Stimulated activated CD4-positive, alpha-beta T cell treated with anti-CD3 and anti-CD28 coated beads, Interleukin-1b, Interleukin-23, amount 100 ng/mL, for 24 hours (primary cell): Measurements from ENCODE around the gene ITK.

ENCODE experiments used
- DNase-seq, 4 experiments: peaks; one replicate each; pipeline ENCODE4 v3.0.0-alpha.2; 2020; ENCODE audit warnings: low read depth in 4 of 4, low spot score in 1 of 4

ITK gene

DNA sequence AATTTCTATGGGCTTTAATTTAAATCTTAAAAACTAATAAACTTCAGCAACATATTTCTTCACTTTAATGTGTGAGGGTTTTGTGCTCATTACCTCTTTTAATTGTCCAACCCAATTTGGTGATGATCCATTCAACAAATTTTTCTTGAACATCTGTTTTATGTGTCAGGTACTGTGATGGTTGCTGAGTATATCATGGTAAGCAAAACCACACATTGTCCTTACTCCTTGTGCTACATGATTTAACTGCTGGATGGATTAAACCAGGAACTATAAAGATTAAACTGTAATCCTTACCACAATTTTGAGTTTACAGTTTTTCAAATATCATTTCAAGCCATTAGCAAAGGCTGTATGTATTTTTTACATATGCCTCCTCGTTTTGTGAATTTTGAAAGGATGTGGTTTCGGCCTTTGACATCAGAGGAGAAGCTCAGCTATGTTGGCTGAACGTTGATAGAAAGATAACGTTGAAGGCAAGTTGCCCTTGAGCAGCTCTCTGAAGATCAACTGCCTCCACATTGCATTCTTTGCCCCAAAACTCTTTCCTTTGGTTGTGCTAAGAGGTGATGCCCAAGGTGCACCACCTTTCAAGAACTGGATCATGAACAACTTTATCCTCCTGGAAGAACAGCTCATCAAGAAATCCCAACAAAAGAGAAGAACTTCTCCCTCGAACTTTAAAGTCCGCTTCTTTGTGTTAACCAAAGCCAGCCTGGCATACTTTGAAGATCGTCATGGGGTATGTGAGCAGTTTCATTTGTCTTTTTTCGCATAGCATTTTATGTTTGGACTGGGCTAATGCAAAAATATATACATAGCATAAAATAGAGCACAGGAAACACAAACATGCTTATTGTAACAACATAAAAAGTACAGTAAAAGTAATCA lies at the start of gene ITK:
TSS of gene ITK (plus strand) at position 467 of the 891 bp plus-strand sequence. CDS start at position 605, 138 bp downstream.
- no peak for DNase-seq

DNA sequence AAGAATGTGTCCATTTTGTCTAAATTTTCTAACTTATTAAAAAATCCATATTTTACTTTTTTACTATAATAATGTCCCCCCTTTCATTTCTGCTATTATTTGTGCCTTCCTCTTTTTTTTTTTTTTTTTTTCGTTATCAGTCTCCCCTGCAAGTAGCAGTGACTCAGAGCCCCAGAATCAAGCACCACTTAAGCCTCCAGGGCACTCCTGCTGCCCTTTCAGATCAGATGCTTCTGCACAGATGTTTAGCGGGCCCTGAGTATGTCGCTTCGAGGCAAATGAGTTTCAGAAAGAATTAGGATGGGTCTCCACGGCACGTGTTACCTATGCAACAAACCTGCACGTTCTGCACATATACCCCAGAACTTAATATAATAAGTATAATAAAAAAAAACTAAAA lies 49.7 kb upstream of the ITK start:
- DNase-seq, result no peak

DNA sequence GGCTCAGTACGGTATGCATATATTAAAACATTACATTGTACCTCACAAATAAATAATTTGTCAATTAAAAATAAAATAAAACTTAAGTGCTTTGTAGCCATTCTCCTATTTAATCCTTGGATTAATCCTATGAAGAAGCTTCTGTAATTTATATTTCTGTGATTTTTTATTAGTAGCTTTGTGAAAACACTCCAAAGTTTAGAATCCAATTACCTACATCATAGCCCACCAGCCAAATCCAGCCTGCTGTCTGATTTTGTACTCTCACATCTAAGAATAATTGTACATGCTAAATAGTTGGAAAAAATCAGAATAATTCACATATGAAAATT lies 48.4 kb upstream of the ITK start:
- no peak for DNase-seq

DNA sequence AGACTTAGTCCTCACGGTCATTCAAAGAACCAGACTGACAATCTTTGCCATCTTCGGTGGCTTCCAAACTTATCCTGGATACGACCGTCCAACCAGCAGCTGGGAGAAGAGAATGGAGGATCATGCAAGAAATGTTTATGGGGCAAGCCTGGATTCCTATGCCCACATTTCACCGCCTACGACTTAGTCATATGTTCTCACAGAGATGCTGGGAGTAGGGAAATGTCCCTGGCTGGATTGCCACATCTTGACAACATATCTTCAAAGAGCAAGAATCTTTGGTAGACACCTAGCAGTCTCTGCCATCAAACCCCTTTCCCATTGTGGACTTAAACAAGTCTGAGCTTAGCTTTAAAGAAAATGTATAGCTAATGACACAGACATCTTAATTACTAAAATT lies 42.9 kb upstream of the ITK start:
- no peak for DNase-seq

DNA sequence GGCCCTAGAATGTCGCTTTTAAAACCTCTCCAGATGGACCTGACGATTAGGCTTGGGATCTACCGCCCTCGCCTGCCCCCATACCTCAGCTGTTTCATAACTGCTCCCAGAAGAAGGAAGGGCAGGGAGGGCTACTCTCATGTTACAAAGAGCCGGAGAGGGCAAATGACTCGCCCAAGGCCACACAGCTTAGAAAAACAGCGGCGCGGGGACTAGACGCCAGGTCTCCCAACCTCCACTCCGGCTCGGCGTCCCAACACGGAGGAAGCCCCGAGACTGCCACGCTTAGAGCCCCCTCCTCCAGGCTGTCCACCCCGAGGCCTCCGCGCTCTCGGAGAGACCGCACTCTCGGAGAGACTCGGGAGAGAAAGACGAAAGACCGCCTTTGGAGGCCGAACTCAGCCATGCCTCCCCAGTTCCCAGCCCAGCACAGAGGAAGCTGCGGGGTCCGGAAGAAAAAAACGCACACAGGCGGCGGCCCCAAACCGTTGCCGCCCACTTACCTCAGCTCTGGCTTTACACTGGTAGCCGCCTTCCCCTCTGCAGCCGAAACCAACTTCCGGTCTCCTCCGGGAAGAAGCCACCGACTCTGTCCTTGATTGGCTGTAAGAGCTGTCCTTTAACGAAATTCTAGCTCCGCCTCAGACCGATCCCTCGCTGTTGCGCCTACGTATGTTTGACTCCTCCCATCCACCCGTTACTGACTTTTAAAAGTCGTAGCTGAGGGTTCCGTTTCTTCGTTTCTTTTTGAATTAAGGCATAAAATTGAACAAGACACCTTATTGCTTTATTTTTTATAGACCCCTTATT lies 38.1 kb upstream of the ITK start, which contains the start of gene MED7:
TSS of gene MED7 (minus strand) at position 549 of the 810 bp plus-strand sequence. CDS start 3,434 bp downstream, outside the sequence.
- DNase-seq, result peak; percentile 68 to 89 (median 74)

DNA sequence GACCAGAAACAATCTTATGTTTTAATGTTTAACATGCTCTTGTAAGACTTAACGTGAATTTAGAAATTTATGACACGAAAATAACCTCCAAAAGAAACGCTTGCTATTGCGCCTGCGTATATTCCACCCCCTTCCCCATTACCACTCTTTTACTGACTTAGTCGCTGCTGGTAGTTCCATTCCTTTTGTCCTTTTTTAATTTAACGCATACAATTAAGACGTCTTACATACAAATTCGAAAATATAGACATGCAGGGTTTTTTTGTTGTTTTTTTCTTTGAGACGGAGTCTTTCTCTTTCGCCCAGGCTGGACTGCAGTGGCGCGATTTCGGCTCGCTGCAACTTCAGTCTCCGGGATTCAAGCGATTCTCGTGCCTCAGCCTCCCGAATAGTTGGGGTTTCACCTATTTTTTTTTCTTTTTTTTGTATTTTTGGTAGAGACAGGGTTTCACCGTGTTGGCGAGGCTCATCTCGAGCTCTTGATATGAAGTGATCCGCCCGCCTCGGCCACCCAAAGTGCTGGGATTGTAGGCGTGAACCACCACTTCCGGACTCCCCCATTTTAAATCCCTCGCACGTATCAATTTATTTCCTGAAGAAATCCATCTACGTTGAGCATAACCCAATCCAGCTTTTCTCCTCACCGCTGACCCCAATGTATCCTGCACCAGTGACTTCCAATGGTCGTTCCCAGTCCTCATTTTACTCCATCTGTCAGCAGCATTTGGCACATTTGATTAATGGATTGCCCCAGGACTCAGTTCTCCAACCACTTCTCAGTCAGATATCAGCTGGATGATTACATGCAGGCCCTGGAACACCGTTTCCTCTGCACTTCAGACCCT lies 37.3 kb upstream of the ITK start:
- peak in 2 of 4 experiments; percentile 24 to 45 for DNase-seq

DNA sequence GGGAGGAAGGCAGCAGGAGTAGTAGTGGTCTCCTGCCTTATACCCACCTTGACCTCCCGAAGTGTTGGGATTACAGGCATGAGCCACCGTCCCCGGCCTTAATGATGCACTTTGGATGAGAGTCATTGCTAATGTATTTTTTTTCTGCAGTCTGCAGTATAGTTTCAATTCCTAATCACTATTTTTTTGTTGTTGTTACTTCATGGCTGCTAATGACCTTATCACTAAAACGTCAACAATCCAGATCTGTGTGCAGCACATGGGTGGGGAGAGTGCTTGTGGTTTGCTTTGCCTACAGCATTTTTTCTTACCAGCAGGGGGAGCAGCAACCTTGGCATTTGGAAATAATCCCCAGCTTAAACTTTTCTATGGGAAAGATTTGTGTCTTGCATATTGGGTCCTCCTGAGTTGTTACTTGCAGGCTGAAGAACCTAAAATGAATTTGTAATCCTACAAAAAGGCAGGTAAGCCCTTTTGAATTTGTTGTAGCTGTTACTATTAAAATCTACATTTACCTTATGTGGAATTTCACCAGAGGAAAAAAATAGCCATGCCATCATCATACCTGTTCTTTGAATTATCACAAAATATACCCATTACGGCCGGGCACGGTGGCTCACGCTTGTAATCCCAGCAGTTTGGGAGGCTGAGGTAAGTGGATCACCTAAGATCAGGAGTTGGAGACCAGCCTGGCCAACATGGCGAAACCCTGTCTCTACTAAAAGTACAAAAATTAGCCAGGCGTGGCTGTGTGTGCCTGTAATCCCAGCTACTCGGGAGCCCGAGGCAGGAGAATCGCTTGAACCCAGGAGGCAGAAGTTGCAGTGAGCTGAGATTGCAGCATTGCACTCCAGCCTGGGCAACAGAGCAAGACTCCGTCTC lies 31.7 kb upstream of the ITK start:
- peak; percentile 66 to 74 (median 70) for DNase-seq

DNA sequence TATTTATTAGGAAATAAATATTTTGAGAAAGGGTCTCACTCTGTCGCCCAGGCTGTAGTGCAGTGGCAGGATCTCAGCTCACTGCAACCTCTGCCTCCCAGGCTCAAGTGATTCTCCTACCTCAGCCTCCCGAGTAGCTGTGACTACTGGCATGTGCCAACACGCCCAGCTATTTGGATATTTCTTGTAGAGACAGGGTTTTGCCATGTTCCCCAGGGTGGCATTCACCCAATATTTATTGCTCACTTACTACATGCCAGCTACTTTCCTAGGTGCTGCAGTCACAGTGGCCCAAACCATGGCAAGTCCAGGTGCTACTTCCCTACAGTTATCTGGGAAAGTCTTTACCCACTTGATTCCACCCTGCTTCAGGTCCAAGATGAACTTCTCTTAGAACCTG lies 29.6 kb upstream of the ITK start:
- DNase-seq, result no peak

DNA sequence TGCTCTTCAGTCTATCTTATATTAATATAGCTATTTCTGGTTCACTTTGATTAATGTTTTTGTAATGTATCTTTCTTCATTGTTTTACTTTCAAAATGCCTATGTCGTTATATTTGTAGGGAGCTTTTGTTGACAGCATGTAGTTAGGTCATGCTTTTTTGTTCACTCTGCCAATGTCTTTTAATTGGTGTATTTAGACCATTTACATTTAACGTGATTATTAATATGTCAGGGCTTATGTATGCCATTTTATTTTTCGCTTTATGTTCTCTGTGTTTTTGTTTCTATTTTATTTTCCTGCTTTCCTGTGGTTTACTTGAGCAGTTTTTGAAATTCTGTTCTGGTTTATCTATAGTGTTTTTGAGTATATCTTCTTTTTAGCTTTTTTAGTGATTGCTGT lies 25.3 kb upstream of the ITK start:
- DNase-seq, result no peak

DNA sequence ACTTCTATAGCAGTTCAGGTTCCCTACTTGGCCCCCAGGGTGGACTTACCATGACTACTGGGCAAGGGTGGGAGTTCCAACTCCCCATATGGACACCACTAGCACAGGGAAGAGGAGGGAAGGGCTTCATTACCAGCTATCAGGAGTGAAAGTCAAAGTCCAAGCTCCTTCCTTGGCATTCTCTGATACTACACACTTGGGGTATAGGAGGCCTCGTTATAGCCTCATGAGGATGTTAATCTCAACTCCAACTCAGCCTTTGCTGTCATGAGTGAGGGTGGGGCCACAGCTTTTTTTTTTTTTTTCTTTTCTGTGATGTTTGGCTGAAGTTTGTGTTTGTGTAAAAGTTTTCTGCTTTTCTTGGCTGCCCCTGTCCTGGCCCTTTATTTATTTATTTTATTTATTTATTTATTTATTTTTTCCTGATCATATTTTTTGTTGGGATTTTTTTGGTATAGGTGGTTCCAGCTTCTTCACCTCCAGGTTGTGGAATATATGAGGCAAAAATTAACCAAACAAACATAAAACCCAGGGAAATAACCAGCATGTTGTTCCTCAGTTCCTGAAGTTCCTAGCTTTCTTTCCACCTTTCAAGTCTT lies 23.2 kb upstream of the ITK start:
- DNase-seq, result no peak

DNA sequence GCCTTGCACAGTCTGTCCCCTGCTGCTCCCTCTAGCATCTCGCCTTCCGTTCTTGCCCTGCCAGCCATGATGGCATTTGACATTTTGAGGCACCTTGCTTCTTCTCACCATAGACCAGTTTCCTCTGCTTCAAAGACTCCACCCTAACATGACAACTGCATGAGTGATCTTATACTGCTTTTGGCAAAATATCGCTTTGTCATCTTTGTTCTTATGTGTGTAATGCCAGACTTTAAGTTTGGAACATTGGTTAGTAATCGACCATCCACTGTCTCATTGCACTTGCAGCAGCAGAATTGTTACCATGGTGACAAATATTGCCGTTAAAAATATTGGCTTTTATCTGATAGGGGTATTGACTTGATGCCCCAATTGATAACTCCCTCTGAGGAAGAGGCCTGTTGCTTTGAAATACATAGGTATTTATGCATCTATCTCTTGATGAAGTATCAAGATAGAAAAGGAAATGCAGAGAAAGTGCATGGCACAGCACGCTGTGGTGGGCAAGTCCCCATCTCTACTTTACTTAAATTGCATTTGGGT lies 21.4 kb upstream of the ITK start:
- DNase-seq, result no peak

DNA sequence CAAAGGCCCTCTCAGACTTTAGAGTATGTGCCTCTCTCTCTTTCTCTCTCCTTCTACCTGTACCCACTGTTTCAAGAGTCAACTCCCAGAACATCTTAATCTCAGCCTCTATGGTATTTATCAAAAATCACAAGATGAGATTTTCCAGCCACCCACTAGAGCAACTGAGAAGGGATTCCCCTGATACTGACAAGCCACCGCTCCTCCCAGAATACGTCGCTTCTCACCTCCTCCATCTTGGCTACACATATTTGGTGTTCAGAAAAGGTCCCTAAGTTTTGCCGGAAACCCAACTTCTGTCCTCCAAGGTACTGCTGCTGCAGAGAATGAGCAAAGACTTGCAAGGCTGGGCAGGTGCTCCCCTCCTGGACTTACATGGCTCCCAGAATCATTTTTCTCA lies 20.6 kb upstream of the ITK start:
- no peak for DNase-seq

DNA sequence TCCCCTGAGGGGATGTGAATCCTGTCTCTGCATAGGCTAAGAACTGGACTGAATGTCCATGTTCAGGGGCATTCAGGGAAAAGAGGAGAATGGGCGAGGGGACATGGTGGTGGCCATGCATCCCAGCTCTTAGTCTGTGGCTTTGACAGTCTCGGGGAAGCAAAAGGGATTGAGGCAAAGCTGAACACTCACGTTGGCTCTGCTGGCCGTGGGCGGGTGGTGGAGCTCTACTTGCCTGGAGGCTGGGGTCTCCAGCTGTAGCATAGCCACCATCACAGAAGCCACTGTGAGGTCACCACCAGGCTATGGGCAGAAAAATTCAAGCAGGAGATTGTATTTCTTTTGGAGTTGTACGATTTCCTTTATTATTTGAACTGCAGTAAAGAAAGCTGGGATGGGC lies 18.6 kb upstream of the ITK start:
- no peak for DNase-seq

DNA sequence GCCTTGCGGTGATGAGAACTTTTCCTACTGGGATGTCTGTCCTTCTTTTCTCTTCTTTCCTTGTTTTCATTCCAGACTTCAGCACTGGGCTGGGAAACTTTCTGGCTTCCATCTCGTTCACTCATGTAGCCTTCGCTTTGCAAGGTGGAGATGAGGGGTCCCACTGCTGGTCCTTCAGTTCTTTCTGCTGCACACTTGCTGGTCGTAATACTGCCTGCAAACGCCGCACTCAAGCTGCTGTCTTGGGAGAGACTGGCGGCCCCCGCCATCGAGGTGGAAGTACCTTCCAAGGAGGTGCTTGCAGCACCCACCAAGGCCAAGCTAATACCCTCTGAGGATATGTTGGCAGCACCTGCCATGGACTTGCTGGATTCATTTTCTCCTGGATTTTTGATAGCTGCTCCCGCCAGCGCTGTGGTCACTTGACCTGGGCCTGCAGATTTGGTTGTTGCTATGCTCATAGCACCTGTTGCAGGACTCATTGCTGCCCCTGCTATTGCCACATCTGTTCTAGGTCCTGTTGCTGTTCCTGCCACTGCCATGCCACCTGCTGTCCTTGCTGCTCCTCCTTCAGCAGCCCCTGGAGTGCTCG lies 17.6 kb upstream of the ITK start:
- DNase-seq, result no peak

DNA sequence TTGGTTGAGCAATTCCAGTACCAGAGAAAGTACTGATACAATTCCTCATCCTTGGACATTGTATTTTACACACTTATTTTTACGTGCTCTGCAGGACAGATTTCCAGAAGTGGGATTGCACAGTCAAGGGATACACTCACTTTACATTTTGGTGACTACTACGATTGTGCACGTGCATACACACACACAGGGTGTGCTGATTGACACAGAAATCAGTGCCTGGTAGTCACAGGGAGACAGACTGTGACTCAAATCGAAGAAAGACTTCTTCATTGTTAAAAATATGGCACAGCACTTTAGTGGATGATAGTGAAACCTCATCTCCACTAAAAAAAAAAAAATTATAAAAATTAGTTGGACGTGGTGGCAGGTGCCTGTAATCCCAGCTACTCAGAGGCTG lies 16.1 kb upstream of the ITK start:
- DNase-seq, result no peak

DNA sequence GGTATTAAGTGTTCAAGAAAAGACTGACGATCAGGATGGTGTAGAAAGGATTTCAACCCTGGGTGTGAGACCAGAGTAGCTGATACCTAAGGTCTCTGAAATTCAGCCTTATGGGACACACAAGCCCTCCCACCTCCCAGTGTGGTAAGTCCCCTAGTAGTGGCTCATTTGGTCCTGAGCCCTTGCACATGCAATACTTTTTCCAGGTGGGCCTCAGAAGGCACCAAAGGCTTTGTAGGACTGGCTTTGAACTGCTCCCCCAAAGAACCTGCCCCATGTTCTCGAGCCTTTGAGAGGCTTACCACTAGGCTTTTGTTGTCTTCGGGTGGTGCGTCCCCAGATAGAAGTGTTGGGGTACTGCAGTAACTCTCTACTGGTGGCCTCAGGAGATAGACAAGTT lies 15.4 kb upstream of the ITK start:
- no peak for DNase-seq

DNA sequence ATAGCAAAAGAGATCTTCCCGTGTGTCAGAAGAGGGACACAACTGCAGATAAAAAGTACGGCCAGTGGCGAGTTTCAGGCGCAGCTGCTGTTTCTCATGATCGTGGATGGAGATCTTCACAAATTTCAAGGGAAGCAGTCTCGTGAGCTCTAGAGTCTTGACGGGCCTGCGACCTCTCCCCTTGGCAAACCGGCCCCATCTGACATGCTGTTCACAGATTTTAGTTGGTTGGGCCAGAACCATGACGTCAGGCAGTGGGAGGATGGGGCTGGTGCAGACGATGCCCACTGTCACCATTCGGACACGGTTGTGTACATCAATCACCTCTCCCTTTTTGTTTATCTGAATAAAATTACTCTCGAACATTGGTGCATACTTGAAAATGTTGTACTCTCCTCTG lies 15.0 kb upstream of the ITK start:
- DNase-seq, result no peak

DNA sequence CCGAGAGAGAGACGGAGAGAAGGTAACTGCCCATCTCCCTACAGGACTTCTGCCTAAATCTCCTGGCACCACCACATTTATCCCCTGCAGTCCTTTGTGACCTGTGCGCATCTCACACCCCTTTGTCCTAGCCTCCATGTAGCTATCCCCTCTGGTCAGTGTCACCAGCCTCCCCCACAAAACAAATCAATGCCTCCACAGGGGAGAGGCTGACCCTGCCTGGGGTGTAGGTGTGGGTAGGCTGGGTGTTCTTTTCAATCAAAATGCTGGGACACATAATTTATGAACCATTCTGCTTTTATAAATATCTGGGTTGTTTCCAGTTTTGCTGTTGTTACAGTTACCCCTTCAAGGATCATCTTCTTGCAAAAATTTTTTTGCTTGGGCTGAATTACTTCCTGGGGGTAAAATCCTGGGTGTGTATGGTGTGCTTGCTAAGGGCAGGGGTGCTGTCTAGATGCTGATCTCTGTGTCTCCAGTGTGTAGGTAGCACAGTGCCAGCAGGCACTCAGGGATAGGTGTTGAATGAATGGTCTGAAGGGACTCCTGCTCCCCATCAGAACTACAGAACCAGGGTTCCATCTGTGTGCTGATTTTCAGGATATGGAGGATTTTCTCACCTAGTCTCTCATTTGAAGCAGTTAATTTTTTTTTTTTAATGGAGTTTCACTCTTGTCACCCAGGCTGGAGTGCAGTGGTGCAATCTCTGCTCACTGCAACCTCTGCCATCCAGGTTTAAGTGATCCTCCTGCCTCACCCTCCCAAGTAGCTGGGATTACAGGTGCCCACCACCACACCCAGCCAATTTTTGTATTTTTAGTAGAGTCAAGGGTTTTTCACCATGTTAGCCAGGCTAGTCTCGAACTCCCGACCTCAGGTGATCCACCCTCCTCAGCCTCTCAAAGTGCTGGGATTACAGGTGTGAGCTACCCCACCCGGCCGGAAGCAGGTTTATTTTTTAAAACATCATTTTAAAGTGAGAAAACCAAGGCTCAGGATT lies 14.1 kb upstream of the ITK start, which contains the start of gene GARIN3:
TSS of gene GARIN3 (minus strand) at position 51 of the 1,000 bp plus-strand sequence. CDS start 96 bp downstream, outside the sequence.
- DNase-seq, result no peak
